Measurements from ENCODE around the gene SIGLEC9.

GRCh38 chr19:51161867-51162496, 37.3 kb downstream of the SIGLEC9 start:
- no peak for TF ChIP-seq CTCF (IDR thresholded peaks at IDR 0.05 in 2 of 3, conservative IDR thresholded peaks at IDR 0.05 in 1 of 3; ENCODE audit: control insufficient read depth in 2 of 3, extremely low read depth in 1 of 3, insufficient read depth in 1 of 3, low read depth in 3 of 3, low read length in 3 of 3)
- no peak for TF ChIP-seq CREB1 (IDR thresholded peaks at IDR 0.05; ENCODE audit: low read depth)
- no peak for TF ChIP-seq KDM1A (IDR thresholded peaks at IDR 0.05; ENCODE audit: borderline replicate concordance)
- TF ChIP-seq TCF12 (IDR thresholded peaks at IDR 0.05; ENCODE audit: low read depth, low read length): no peak
- no peak for TF ChIP-seq ATF3 (IDR thresholded peaks at IDR 0.05; ENCODE audit: borderline replicate concordance, extremely low read depth, low read depth, low read length)
- TF ChIP-seq HCFC1 (IDR thresholded peaks at IDR 0.05; ENCODE audit: low read length): no peak
- TF ChIP-seq SKIL (IDR thresholded peaks at IDR 0.05; ENCODE audit: low read depth, poor library complexity, severe bottlenecking): no peak
